Large intestine (tissue), 3 donors: ENCODE measurements around the gene OS9. TPM values are rescaled to one million over a fixed set of nuclear protein-coding genes. Genes with fewer than 3 reads are reported as not detected.

ENCODE experiments used
- DNase-seq, 2 donors: peaks; one replicate each; pipeline versions ENCODE4 v3.0.0 to v3.0.0-alpha.2; 2013
- H3K27ac ChIP-seq: one replicate; pipeline ENCODE4 v1.5.1; 2013; ENCODE audit warnings: low read length
- H3K27me3 ChIP-seq: 2 replicates; pipeline ENCODE4 v1.6.1; 2013; ENCODE audit warnings: low read length; ENCODE audit not compliant: control insufficient read depth, insufficient read depth
- H3K36me3 ChIP-seq: 2 replicates; pipeline ENCODE4 v1.6.1; 2013; ENCODE audit warnings: low read length; ENCODE audit not compliant: control insufficient read depth, insufficient read depth
- H3K4me1 ChIP-seq: one replicate; pipeline ENCODE4 v1.6.1; 2013; ENCODE audit warnings: low read length; ENCODE audit not compliant: control insufficient read depth, insufficient read depth
- H3K4me3 ChIP-seq: one replicate; pipeline ENCODE4 v1.5.1; 2013; ENCODE audit warnings: low read length
- H3K9me3 ChIP-seq: one replicate; pipeline ENCODE4 v1.6.1; 2013; ENCODE audit warnings: mild to moderate bottlenecking, low read depth, low read length, moderate library complexity; ENCODE audit not compliant: control insufficient read depth
- WGBS: methylation state at CpG from one replicate; pipeline ENCODE4 v1.1.5; 2013; ENCODE audit warnings: low lambda C conversion rate; ENCODE audit not compliant: insufficient coverage; 5-methylcytosine and 5-hydroxymethylcytosine counted together
- polyA plus RNA-seq: library from polyadenylated mRNA; unstranded; fragments of 120-200 nt; gene quantifications from one replicate; pipeline ENCODE4 v1.2.1, GENCODE V29; 2013

OS9 gene
- polyA plus RNA-seq, 1 donor: 264 TPM

GRCh38 chr12:57735952-57736740, 42.2 kb downstream of the OS9 start:
- WGBS: no CpG with 5 or more reads among the region's 49 CpGs
- H3K27me3 ChIP-seq: peaks cover 98% of the 10 kb centered on the region
- H3K9me3 ChIP-seq: peaks cover 7% of the 10 kb centered on the region
- peaks cover 8% of the 10 kb centered on the region for H3K4me1 ChIP-seq
- no peak for DNase-seq
- H3K36me3 ChIP-seq: no peaks in the 10 kb centered on the region
- H3K4me3 ChIP-seq: no peak overlapping the region
- H3K27ac ChIP-seq: no peak overlapping the region

DNA sequence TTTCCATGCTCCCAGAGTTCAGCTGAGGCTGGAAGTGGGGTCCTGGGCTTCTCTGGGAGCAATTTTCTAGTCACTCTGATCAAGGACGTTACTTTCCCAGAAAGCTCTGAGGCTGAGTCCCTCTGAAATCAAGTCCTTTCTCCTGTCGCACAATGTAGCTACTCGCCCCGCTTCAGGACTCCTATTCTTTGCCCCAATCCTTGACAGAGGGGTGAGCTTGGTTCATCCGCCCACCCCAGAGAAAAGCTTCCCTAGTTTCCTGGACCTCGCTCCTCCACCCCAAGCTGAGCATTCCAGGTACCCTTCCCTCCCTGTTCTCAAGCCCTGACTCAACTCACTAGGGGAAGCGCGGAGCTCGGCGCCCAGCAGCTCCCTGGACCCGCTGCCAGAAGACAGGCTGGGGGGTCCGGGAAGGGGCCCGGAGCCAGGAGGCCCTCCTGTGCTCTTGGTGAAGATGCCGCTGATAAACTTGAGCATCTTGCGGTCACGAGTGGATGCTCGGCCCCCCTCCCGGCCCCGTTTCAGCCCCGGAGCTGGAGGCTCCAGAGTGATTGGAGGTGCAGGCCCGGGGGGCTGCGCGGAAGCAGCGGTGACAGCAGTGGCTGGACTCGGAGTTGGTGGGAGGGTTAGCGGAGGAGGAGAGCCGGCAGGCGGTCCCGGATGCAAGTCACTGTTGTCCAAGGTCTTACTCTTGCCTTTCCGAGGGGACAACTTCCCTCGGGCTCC, 43.0 kb downstream of the OS9 start:
- DNase-seq: no peak
- Histone ChIP-seq H3K4me3 (no peak overlapping the region), H3K27me3 (peaks cover 98% of the 10 kb centered on the region), H3K9me3 (peaks cover 7% of the 10 kb centered on the region), H3K4me1 (peaks cover 8% of the 10 kb centered on the region), H3K36me3 (no peaks in the 10 kb centered on the region), H3K27ac (no peak overlapping the region)
- no CpG with 5 or more reads among the region's 31 CpGs for WGBS

DNA sequence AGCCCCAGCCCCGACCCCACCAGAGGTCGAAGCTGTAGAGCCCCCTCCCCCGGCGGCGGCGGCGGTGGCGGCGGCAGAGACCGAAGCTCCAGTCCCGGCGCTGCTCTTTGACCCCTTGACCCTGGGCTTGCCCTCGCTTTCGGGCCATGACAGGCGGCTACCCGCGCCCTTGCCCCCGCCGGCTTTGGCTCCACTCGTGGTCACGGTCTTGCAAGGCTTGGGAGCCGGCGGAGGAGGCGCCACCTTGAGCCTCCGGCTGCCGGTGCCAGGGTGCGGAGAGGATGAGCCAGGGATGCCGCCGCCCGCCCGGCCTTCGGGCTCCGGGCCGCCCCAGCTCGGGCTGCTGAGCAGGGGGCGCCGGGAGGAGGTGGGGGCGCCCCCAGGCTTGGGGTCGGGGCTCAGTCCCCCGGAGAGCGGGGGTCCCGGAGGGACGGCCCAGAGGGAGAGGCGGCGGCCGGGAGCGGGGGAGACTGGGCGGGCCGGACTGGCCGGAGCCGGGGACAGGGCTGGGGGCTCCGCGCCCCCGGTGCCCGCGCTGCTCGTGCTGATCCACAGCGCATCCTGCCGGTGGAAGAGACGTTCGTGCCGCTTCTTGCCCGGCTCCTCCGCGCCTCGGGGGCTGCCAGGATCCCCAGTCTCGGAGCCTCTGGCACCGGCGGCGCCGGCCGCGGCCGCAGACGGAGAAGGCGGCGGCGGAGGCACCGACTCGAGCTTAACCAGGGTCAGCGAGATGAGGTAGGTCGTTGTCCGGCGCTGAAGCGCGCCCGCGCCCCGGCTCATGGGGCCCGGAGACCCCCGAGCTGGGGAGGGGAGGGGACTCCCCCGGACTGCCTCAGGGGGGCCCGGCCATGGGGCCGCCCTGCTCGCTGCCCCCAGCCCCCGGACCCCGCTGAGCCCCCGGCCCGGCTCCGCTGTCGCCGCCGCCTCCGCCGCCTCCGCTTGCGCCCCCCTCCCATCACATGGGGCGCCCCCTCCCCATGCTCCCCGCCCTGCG, 43.8 kb downstream of the OS9 start:
- Histone ChIP-seq H3K27me3 (peaks cover 97% of the 10 kb centered on the region), H3K27ac (no peak overlapping the region), H3K9me3 (peaks cover 7% of the 10 kb centered on the region), H3K36me3 (no peaks in the 10 kb centered on the region), H3K4me3 (no peak overlapping the region), H3K4me1 (peaks cover 8% of the 10 kb centered on the region)
- no CpG with 5 or more reads among the region's 110 CpGs for WGBS
- no peak for DNase-seq

DNA sequence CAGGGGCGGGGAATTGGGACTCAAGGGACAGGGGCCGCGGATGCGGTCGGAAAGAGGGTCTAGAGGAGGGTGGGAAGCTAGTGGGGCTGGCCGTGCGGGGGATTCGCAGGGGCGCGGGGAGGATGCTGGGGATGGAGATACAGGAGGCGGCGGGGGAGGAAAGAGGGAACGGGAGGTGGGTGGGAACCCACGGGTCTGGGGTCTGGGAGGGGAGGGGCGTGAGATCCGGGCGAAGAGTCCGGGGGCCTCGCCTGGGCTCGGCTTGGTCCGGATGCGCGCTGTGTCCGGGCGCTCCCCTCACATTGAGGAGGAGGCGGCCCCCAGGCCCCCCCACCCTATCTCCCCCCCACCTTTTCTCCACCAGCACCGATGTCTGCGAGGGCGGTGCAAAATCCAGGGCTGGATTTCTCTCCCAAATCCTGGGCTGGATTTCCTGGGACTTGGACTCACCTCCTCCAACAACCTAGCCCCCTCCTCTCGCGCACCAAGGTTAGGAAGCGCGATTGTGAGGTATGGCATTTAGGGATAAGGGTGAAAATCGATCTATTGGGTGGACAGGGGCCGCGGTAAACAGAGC, 44.8 kb downstream of the OS9 start, which contains the start of gene AGAP2:
TSS of gene AGAP2 (minus strand) at position 82 of the 577 bp plus-strand sequence. CDS start 496 bp downstream, outside the sequence.
- Histone ChIP-seq H3K36me3 (no peaks in the 10 kb centered on the region), H3K27me3 (peaks cover 89% of the 10 kb centered on the region), H3K4me1 (peaks cover 8% of the 10 kb centered on the region), H3K27ac (no peak within 1 kb of the TSS), H3K4me3 (no peak within 1 kb of the TSS), H3K9me3 (peaks cover 7% of the 10 kb centered on the region)
- no peak for DNase-seq
- no CpG with 5 or more reads among the region's 36 CpGs for WGBS

DNA sequence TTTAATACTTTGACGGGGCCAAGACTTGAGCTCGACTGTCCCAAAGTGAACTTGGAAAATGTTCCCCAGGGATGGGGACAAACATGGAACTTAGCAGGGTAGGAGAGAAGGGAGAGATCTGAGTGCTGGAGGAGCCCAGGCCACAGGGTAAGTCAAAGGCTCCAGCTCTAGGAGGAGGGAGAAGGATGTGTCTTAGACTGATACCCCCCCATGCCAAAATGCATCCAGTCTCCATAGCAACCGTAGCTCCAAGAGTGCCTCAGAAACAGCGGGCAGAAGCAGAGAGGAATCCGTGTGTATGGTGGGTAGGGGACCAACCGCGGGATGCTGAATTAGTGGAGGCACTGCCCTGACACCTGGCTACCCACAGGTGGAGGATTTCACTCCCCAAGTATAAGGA, 45.5 kb downstream of the OS9 start:
- Histone ChIP-seq H3K4me3 (no peak overlapping the region), H3K36me3 (no peaks in the 10 kb centered on the region), H3K4me1 (peaks cover 13% of the 10 kb centered on the region), H3K27ac (no peak overlapping the region), H3K9me3 (peaks cover 7% of the 10 kb centered on the region), H3K27me3 (peaks cover 83% of the 10 kb centered on the region)
- no peak for DNase-seq
- WGBS: no CpG with 5 or more reads among the region's 7 CpGs

DNA sequence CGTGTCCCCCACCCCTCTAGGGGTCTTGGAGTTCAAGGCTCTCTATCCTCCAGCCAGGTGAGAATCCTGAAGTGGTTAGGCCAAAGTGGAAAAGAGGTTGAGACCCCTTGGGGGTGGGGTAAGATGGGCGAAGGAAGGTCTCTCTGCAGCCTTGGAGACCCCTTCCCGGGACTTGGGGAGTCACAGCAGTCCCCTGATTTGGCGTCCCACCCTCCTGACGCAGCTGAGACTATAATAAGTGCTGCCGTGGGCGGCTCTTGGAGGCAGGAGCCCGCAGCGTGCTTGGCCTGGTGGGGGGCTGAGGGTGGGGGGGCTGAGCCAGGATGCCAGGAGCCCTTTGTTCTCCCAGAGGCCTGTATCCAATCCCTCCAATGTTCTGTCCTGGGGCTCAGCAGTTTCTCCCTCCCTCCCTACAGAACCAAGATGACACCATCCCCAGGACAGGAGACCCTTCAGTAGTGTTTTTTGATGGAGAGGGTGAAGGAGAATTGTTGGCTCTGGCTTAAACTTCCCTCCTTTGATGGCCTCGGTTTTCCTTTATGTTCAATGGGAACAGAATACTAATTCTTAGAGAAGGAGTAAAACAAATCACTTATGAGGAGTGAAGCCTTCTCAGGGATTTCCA, 46.1 kb downstream of the OS9 start:
- Histone ChIP-seq H3K27ac (no peak overlapping the region), H3K36me3 (no peaks in the 10 kb centered on the region), H3K9me3 (peaks cover 7% of the 10 kb centered on the region), H3K27me3 (peaks cover 76% of the 10 kb centered on the region), H3K4me1 (peaks cover 13% of the 10 kb centered on the region), H3K4me3 (no peak overlapping the region)
- no peak for DNase-seq
- WGBS: no CpG with 5 or more reads among the region's 10 CpGs

DNA sequence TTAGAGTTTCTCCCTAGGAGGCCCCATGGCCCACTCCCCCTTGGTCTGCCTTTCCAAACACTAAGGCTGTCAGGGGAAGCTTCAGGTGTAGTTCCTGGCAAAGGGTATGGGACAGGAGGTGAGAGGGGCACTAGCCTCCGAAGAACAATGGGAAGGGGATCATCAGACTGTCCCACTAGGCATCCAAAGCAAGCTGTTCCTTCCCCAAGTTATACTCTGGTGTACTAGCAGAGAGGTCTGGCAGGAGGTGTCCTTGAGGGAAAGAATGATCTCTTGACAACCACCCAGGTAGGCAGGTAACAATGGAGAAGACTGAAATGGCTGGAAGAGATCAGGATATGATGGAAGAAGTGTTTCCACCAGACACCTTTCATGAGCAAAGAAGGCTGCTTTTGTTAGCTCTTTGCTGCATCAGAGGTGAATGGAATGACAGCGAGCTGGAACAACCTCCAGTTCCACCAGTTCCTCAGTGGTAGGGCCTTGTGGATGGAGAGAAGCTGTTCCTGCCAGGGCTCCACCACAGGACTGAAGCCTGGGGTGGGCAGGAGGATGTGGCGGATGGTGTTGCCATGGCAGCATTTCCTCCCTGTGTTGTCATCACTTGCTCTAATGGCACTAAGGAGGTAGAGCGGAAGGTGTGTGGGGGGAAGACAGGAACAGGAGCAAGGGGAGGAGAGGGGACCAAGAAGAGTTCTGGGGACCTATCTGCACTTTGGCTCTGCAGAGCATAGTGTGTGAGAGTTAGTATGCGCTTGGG, 46.9 kb downstream of the OS9 start:
- Histone ChIP-seq H3K27me3 (peaks cover 68% of the 10 kb centered on the region), H3K9me3 (peaks cover 7% of the 10 kb centered on the region), H3K4me3 (no peak overlapping the region), H3K27ac (no peak overlapping the region), H3K36me3 (no peaks in the 10 kb centered on the region), H3K4me1 (peaks cover 18% of the 10 kb centered on the region)
- no peak for DNase-seq
- no CpG with 5 or more reads among the region's 5 CpGs for WGBS

- DNase-seq: no peak
- Histone ChIP-seq H3K9me3 (peaks cover 7% of the 10 kb centered on the region), H3K36me3 (peaks cover 3% of the 10 kb centered on the region), H3K27ac (no peak overlapping the region), H3K4me1 (peaks cover 19% of the 10 kb centered on the region), H3K27me3 (peaks cover 62% of the 10 kb centered on the region), H3K4me3 (no peak overlapping the region)
- WGBS: no CpG with 5 or more reads among the region's 1 CpG
These were observed 47.5 kb downstream of the OS9 start for GRCh38 chr12:57741413-57741789.
